LNCaP clone FGC (cell line): Measurements from ENCODE around the gene CAPN9.

Source experiments
- DNase-seq: peaks from one replicate; pipeline ENCODE4 v3.0.0-alpha.2; 2011; ENCODE audit warnings: low read depth
- H3K4me3 ChIP-seq: 2 replicates; pipeline ENCODE4 v1.5.1; 2011; ENCODE audit warnings: mild to moderate bottlenecking, low read depth, low read length, control low read depth
- CTCF ChIP-seq: IDR thresholded peaks from 2 replicates; pipeline ENCODE4 v1.5.1; 2012; ENCODE audit warnings: mild to moderate bottlenecking; ENCODE audit not compliant: control insufficient read depth, insufficient read depth; ENCODE audit errors: extremely low read depth

CAPN9 gene

GRCh38 chr1:230823931-230824381 lies 76.8 kb downstream of the CAPN9 start:
- no peak for DNase-seq

GRCh38 chr1:230824551-230824918 lies 77.3 kb downstream of the CAPN9 start:
- TF ChIP-seq CTCF: no peak
- no peak overlapping the region for H3K4me3 ChIP-seq
- DNase-seq: no peak

More at GRCh38 chr1:230823931-230824381, 76.8 kb downstream of the CAPN9 start:
- H3K4me3 ChIP-seq: no peak overlapping the region
- TF ChIP-seq CTCF: no peak

- H3K4me3 ChIP-seq: no peak overlapping the region
- DNase-seq: peak; percentile 41
Measured at GRCh38 chr1:230824919-230825721, 77.9 kb downstream of the CAPN9 start.

GRCh38 chr1:230825761-230826160 lies 78.6 kb downstream of the CAPN9 start:
- DNase-seq: no peak
- H3K4me3 ChIP-seq: no peak overlapping the region
- TF ChIP-seq CTCF: no peak

More at GRCh38 chr1:230824919-230825721, 77.9 kb downstream of the CAPN9 start:
- no peak for TF ChIP-seq CTCF

- no peak overlapping the region for H3K4me3 ChIP-seq
- DNase-seq: no peak
- no peak for TF ChIP-seq CTCF
Measured at GRCh38 chr1:230826166-230826875, 79.1 kb downstream of the CAPN9 start.

- DNase-seq: no peak
Measured at GRCh38 chr1:230827081-230827681, 80.0 kb downstream of the CAPN9 start.

More at GRCh38 chr1:230827081-230827681, 80.0 kb downstream of the CAPN9 start:
- no peak overlapping the region for H3K4me3 ChIP-seq
- TF ChIP-seq CTCF: no peak
